Activated T-helper 1 cell treated with anti-CD3 and anti-CD28 coated beads, Interleukin-2, amount 50 U/mL, for 16 hours (primary cell): ENCODE data around the gene MIB2.
A peak's percentile ranks its signal among the peaks of the same experiment; 100 is the strongest.
"Not testable (repeated sequence)": the region's sequence is repeated elsewhere in the genome, so short reads cannot be mapped to it uniquely, and the experiment has no call there.

Source experiments
- DNase-seq, 2 donors: peaks; one replicate each; pipeline ENCODE4 v3.0.0-alpha.2; 2020; ENCODE audit warnings: low read depth in 1 of 2, low spot score in 1 of 2

The MIB2 gene

GRCh38 chr1:1615256-1616044 lies at the start of gene MIB2:
Gene MIB2 (plus strand): TSS chr1:1615500. CDS start chr1:1623453, 7,953 bp downstream.
- peak; percentile 95 to 98 for DNase-seq

GRCh38 chr1:1567152-1567875 lies 48.0 kb upstream of the MIB2 start:
- DNase-seq, result no peak

- no peak for DNase-seq
These were observed 47.4 kb upstream of the MIB2 start for GRCh38 chr1:1567891-1568291.

- no peak for DNase-seq
These were observed 46.0 kb upstream of the MIB2 start for GRCh38 chr1:1569341-1569740.

GRCh38 chr1:1573843-1574720 lies 41.2 kb upstream of the MIB2 start:
- DNase-seq, result peak; percentile 35 to 68

- peak; percentile 88 for DNase-seq
These were observed 40.4 kb upstream of the MIB2 start, which contains the start of gene SSU72 for GRCh38 chr1:1574721-1575537. Gene SSU72 (minus strand): TSS chr1:1574863. CDS start chr1:1574557, 306 bp downstream.

- DNase-seq, result no peak
These were observed 37.8 kb upstream of the MIB2 start for GRCh38 chr1:1577367-1578011.

GRCh38 chr1:1578371-1578940 lies 36.8 kb upstream of the MIB2 start:
- no peak for DNase-seq

- DNase-seq, result no peak
These were observed 32.5 kb upstream of the MIB2 start for GRCh38 chr1:1582585-1583346.

- DNase-seq, result no peak
These were observed 31.8 kb upstream of the MIB2 start for GRCh38 chr1:1583347-1584010.

- no peak for DNase-seq
These were observed 23.8 kb upstream of the MIB2 start for GRCh38 chr1:1591452-1591851.

- DNase-seq, result no peak
These were observed 21.3 kb upstream of the MIB2 start for GRCh38 chr1:1593834-1594601.

- DNase-seq, result no peak
These were observed 20.6 kb upstream of the MIB2 start for GRCh38 chr1:1594602-1595260.

GRCh38 chr1:1595341-1595740 lies 20.0 kb upstream of the MIB2 start:
- DNase-seq, result not testable (repeated sequence)

GRCh38 chr1:1596493-1597274 lies 18.6 kb upstream of the MIB2 start:
- DNase-seq, result no peak

- DNase-seq, result no peak
These were observed 17.9 kb upstream of the MIB2 start for GRCh38 chr1:1597275-1597930.
